ENCODE results near the gene C16orf89.
"Not testable (repeated sequence)": the region's sequence is repeated elsewhere in the genome, so short reads cannot be mapped to it uniquely, and the experiment has no call there.

The C16orf89 gene

GRCh38 chr16:5066511-5066910, 755 bp upstream of the C16orf89 start:
- in situ Hi-C loops (cut with HindIII; ENCODE audit: low pct_ligation_motif_present, low pct_unique_long_range_greater_than_20kb, low sequenced_read_pairs) = no loop called here
- no peak for DNase-seq

- in situ Hi-C loops (cut with HindIII; ENCODE audit: low pct_ligation_motif_present, low pct_unique_long_range_greater_than_20kb, low sequenced_read_pairs) = no loop called here
- no peak for DNase-seq
Observed at GRCh38 chr16:5065326-5065725, 430 bp downstream of the C16orf89 start.

- no peak for DNase-seq
- in situ Hi-C loops (cut with HindIII; ENCODE audit: low pct_ligation_motif_present, low pct_unique_long_range_greater_than_20kb, low sequenced_read_pairs) = no loop called here
Observed at GRCh38 chr16:5064915-5065314, 841 bp downstream of the C16orf89 start.

- in situ Hi-C loops (cut with HindIII; ENCODE audit: low pct_ligation_motif_present, low pct_unique_long_range_greater_than_20kb, low sequenced_read_pairs) = no loop called here
Observed at GRCh38 chr16:5062790-5063765, 2.7 kb downstream of the C16orf89 start.

GRCh38 chr16:5062051-5062450, 3.7 kb downstream of the C16orf89 start:
- DNase-seq = no peak
- in situ Hi-C loops (cut with HindIII; ENCODE audit: low pct_ligation_motif_present, low pct_unique_long_range_greater_than_20kb, low sequenced_read_pairs) = no loop called here

More at GRCh38 chr16:5062790-5063765, 2.7 kb downstream of the C16orf89 start:
- no peak for DNase-seq

- in situ Hi-C loops (cut with HindIII; ENCODE audit: low pct_ligation_motif_present, low pct_unique_long_range_greater_than_20kb, low sequenced_read_pairs) = no loop called here
- no peak for DNase-seq
Observed at GRCh38 chr16:5060073-5060641, 5.6 kb downstream of the C16orf89 start.

- in situ Hi-C loops (cut with HindIII; ENCODE audit: low pct_ligation_motif_present, low pct_unique_long_range_greater_than_20kb, low sequenced_read_pairs) = no loop called here
- no peak for DNase-seq
Observed at GRCh38 chr16:5059386-5060072, 6.2 kb downstream of the C16orf89 start.

GRCh38 chr16:5058476-5058875, 7.3 kb downstream of the C16orf89 start:
- in situ Hi-C loops (cut with HindIII; ENCODE audit: low pct_ligation_motif_present, low pct_unique_long_range_greater_than_20kb, low sequenced_read_pairs) = no loop called here
- no peak for DNase-seq

- in situ Hi-C loops (cut with HindIII; ENCODE audit: low pct_ligation_motif_present, low pct_unique_long_range_greater_than_20kb, low sequenced_read_pairs) = no loop called here
- DNase-seq = no peak
Observed at GRCh38 chr16:5056352-5056751, 9.4 kb downstream of the C16orf89 start.

- no peak for DNase-seq
- in situ Hi-C loops (cut with HindIII; ENCODE audit: low pct_ligation_motif_present, low pct_unique_long_range_greater_than_20kb, low sequenced_read_pairs) = no loop called here
Observed at GRCh38 chr16:5054876-5055865, 10.6 kb downstream of the C16orf89 start.

GRCh38 chr16:5046914-5047313, 18.8 kb downstream of the C16orf89 start:
- DNase-seq = no peak
- in situ Hi-C loops (cut with HindIII; ENCODE audit: low pct_ligation_motif_present, low pct_unique_long_range_greater_than_20kb, low sequenced_read_pairs) = no loop called here

GRCh38 chr16:5045499-5046115, 20.1 kb downstream of the C16orf89 start:
- in situ Hi-C loops (cut with HindIII; ENCODE audit: low pct_ligation_motif_present, low pct_unique_long_range_greater_than_20kb, low sequenced_read_pairs) = no loop called here
- no peak for DNase-seq

GRCh38 chr16:5044581-5044980, 21.2 kb downstream of the C16orf89 start:
- DNase-seq; in situ Hi-C loops (cut with HindIII; ENCODE audit: low pct_ligation_motif_present, low pct_unique_long_range_greater_than_20kb, low sequenced_read_pairs): not testable (repeated sequence)

- in situ Hi-C loops (cut with HindIII; ENCODE audit: low pct_ligation_motif_present, low pct_unique_long_range_greater_than_20kb, low sequenced_read_pairs) = no loop called here
- DNase-seq = no peak
Observed at GRCh38 chr16:5044011-5044540, 21.7 kb downstream of the C16orf89 start.

- in situ Hi-C loops (cut with HindIII; ENCODE audit: low pct_ligation_motif_present, low pct_unique_long_range_greater_than_20kb, low sequenced_read_pairs) = no loop called here
- DNase-seq = no peak
Observed at GRCh38 chr16:5042574-5043171, 23.1 kb downstream of the C16orf89 start.

GRCh38 chr16:5041600-5042133, 24.1 kb downstream of the C16orf89 start:
- DNase-seq = peak; percentile 93
- in situ Hi-C loops (cut with HindIII; ENCODE audit: low pct_ligation_motif_present, low pct_unique_long_range_greater_than_20kb, low sequenced_read_pairs) = no loop called here

- DNase-seq = no peak
- in situ Hi-C loops (cut with HindIII; ENCODE audit: low pct_ligation_motif_present, low pct_unique_long_range_greater_than_20kb, low sequenced_read_pairs) = no loop called here
Observed at GRCh38 chr16:5040451-5040850, 25.3 kb downstream of the C16orf89 start.

Measured in ACHN (cell line).